HG02884 (cell line): ENCODE data around the gene GRID2IP.
"Not testable (repeated sequence)": the region's sequence is repeated elsewhere in the genome, so short reads cannot be mapped to it uniquely, and the experiment has no call there.

Experiments
- ATAC-seq: cut with Tn5 transposase; IDR thresholded peaks from one replicate; pipeline ENCODE4 v1.9.1; 2021; ENCODE audit warnings: mild to moderate bottlenecking, moderate library complexity; ENCODE audit not compliant: unreplicated experiment

GRID2IP gene

GRCh38 chr7:6453734-6454133 lies 97.5 kb downstream of the GRID2IP start:
- ATAC-seq = no peak

GRCh38 chr7:6451224-6451705 lies 100.0 kb downstream of the GRID2IP start:
- ATAC-seq = no peak

- ATAC-seq = not testable (repeated sequence)
Observed at GRCh38 chr7:6450591-6450990, 100.7 kb downstream of the GRID2IP start.

GRCh38 chr7:6449884-6450283 lies 101.4 kb downstream of the GRID2IP start:
- ATAC-seq = not testable (repeated sequence)

GRCh38 chr7:6448943-6449543 lies 102.2 kb downstream of the GRID2IP start:
- ATAC-seq = no peak

- peak; percentile 67 for ATAC-seq
Observed at GRCh38 chr7:6447581-6448199, 103.6 kb downstream of the GRID2IP start, which contains the start of gene DAGLB. Gene DAGLB, minus strand, starts transcription at chr7:6447954. Its CDS starts 112 bp downstream, at chr7:6447842.
